Measurements from ENCODE around the gene NRSN1.

The NRSN1 gene, protein sequence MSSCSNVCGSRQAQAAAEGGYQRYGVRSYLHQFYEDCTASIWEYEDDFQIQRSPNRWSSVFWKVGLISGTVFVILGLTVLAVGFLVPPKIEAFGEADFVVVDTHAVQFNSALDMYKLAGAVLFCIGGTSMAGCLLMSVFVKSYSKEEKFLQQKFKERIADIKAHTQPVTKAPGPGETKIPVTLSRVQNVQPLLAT

DNA sequence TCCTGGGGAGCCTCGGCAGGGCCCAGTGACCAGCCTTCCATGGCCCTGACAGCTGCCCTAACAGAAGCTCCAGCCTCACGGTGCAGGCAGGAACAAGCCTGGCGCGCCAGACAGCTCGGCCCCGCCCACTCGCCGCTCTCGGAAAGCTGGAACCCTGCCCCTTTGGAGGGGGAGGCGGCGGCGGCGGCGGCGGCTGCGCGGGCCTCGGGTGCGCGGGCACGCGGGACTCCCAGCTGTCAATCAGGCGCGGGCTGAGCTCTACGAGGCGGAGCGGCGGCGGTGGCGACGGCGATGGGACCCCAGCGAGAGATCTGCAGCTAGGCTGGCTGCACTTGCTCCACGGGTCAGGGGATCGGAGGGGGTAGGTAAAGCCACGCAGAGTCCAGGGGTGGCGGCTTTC is at the start of gene NRSN1:
NRSN1 (plus strand) TSS at position 236 of the 400 bp plus-strand sequence. CDS start 8,113 bp downstream, outside the sequence.
- no peak for DNase-seq (ENCODE audit: low read depth)
- TF ChIP-seq, protein P1, sequence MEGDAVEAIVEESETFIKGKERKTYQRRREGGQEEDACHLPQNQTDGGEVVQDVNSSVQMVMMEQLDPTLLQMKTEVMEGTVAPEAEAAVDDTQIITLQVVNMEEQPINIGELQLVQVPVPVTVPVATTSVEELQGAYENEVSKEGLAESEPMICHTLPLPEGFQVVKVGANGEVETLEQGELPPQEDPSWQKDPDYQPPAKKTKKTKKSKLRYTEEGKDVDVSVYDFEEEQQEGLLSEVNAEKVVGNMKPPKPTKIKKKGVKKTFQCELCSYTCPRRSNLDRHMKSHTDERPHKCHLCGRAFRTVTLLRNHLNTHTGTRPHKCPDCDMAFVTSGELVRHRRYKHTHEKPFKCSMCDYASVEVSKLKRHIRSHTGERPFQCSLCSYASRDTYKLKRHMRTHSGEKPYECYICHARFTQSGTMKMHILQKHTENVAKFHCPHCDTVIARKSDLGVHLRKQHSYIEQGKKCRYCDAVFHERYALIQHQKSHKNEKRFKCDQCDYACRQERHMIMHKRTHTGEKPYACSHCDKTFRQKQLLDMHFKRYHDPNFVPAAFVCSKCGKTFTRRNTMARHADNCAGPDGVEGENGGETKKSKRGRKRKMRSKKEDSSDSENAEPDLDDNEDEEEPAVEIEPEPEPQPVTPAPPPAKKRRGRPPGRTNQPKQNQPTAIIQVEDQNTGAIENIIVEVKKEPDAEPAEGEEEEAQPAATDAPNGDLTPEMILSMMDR (IDR thresholded peaks at IDR 0.05; ENCODE audit: insufficient read depth, low read depth, low read length, missing control alignments) = no peak
- no peak within 1 kb of the TSS for H3K4me3 ChIP-seq (ENCODE audit: low read depth, low read length)

DNA sequence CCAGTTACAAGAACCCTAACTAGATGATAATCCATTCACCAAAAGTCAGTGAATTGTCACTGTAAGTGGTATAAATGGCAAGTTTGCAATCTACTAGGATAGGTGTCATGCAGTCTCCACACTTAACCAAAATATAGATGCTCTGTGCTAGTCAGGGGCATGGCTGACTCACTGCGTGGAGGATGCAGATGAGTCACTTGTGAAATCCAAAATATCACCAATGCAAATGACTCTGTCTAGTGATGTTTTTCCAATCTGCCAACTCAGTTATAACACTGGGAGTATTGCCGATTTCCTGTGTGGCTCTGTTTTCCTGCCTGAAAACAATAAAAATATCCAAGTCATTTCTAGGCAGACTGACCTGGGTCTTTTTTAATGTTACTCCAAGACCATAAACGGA is 47.8 kb upstream of the NRSN1 start:
- DNase-seq (ENCODE audit: low read depth) = peak; percentile 15
- TF ChIP-seq, protein P1 (IDR thresholded peaks at IDR 0.05; ENCODE audit: insufficient read depth, low read depth, low read length, missing control alignments) = no peak
- H3K4me3 ChIP-seq (ENCODE audit: low read depth, low read length) = no peak overlapping the region

DNA sequence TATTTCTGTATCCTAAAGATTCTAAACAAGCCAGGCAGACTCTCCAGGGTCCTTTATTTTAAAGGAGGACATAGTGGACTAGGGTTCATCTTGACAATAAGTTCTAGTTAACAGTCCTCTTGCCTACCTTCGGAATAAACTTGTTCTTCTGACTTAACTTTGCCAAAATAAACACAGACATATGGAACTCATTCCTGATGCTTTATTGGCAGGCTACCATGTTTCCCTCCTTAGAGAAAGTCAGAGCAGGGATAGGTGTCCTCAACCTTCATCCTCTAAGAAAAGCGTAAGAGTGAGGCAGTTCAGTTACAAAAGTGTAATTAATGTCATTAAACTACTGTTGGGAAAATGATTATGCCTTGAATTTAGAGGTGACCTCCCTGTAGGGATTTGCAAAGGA is 46.9 kb upstream of the NRSN1 start:
- TF ChIP-seq, protein P1 (IDR thresholded peaks at IDR 0.05; ENCODE audit: insufficient read depth, low read depth, low read length, missing control alignments) = no peak
- no peak for DNase-seq (ENCODE audit: low read depth)
- no peak overlapping the region for H3K4me3 ChIP-seq (ENCODE audit: low read depth, low read length)

DNA sequence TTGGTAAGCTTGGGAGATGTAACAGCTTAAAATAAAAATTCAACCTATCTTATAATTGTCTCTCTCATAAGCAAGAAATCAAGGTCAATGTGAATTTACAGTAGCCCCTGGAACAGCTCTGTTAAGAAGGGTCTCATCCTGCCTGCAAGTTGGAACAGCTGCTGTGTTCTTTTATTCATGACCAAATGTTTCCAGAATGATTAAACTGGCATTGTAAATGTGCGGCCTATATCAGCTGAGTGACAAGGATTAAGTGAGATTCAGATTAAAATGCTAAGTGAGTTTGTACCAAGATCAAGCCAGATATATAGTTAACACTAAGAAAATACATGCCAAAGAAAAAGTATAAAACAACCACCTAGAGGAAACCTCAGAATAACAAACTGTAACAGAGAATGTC is 45.3 kb upstream of the NRSN1 start:
- DNase-seq (ENCODE audit: low read depth) = no peak
- H3K4me3 ChIP-seq (ENCODE audit: low read depth, low read length) = no peak overlapping the region
- TF ChIP-seq, protein P1 (IDR thresholded peaks at IDR 0.05; ENCODE audit: insufficient read depth, low read depth, low read length, missing control alignments) = no peak

DNA sequence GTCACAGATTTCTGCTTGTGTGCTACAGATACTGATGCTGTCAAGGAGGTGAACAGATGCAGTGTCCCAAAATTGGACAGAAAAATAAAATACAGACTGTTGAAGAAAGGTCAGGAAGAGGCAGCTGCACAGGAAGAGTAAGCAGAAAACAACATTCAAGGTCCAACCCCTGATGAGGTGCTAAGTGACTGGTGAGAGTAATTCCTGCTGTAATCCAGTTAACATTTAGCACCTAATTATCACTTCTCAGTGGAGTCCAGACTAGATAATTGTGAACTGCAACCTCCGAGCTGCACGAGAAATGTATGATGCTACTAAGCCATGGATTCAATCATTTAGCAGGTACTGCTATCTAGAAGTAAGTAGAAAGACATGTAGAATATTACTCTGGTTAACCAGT is 36.3 kb upstream of the NRSN1 start:
- no peak overlapping the region for H3K4me3 ChIP-seq (ENCODE audit: low read depth, low read length)
- no peak for DNase-seq (ENCODE audit: low read depth)
- TF ChIP-seq, protein P1 (IDR thresholded peaks at IDR 0.05; ENCODE audit: insufficient read depth, low read depth, low read length, missing control alignments) = no peak

DNA sequence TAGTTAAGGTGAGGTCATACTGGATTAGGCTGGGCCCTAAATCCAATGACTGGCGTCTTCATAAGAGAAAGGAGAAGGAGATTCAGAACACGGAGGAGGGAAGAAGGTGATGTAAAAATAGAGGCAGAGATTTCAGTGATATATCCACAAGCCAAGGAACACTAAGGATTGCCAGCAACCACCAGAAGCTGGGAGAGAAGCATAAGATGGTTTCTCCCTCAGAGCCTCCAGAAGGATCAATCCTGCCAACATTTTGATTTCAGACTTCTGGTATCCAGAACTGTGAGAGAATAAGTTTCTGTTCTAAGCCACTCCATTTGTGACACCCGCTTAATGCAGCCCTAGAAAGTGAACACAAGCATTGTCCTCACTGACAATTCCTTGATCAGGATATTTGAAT is 33.6 kb upstream of the NRSN1 start:
- TF ChIP-seq, protein P1 (IDR thresholded peaks at IDR 0.05; ENCODE audit: insufficient read depth, low read depth, low read length, missing control alignments) = no peak
- H3K4me3 ChIP-seq (ENCODE audit: low read depth, low read length) = no peak overlapping the region
- DNase-seq (ENCODE audit: low read depth) = no peak

DNA sequence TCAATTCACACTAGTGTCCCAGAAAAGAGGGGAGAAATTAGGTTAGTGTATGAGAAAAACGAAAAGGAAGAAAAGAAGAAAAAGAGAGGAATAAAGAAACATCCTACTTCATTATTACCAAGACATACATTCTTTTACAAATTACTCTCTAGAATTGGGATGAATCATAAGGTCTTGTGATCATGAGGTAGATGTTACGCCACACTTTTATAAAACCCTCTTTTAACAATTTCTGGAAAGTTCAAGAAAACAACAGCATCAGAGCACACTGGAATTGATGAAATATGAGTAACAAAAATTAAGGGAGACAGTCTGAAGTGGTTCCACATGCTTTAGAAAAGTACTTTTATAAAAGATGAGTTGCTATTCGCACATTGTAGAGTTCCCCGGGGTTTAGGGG is 32.6 kb upstream of the NRSN1 start:
- DNase-seq (ENCODE audit: low read depth) = no peak
- TF ChIP-seq, protein P1 (IDR thresholded peaks at IDR 0.05; ENCODE audit: insufficient read depth, low read depth, low read length, missing control alignments) = no peak
- H3K4me3 ChIP-seq (ENCODE audit: low read depth, low read length) = no peak overlapping the region
